Measurements from ENCODE around the gene TNFRSF8. TPM values are rescaled to one million over a fixed set of nuclear protein-coding genes. Genes with fewer than 3 reads are reported as not detected.

Gene TNFRSF8
- total RNA-seq, 1 experiment from 2014 or later, result not detected

GRCh38 chr1:12057382-12057781 is 5.7 kb upstream of the TNFRSF8 start:
- Histone ChIP-seq H3K27ac (ENCODE audit: low read depth, low read length, poor library complexity, severe bottlenecking) (no peak overlapping the region), H3K9me3 (ENCODE audit: low read depth, low read length, poor library complexity, severe bottlenecking) (no peaks in the 10 kb centered on the region), H3K4me3 (ENCODE audit: low read depth, low read length, poor library complexity, severe bottlenecking) (no peak overlapping the region), H3K36me3 (ENCODE audit: insufficient read depth, low read length, poor library complexity, severe bottlenecking) (no peaks in the 10 kb centered on the region), H3K27me3 (replicated peaks; ENCODE audit: insufficient read depth, low read depth, low read length, poor library complexity) (peaks cover 20% of the 10 kb centered on the region), H3K4me1 (ENCODE audit: insufficient read depth, low read length, poor library complexity, severe bottlenecking) (no peaks in the 10 kb centered on the region)
- BruUV-seq (replicated peaks), result no TSS peak
- ChIA-PET POLR2A (ENCODE audit: low non-redundant PET) (no interaction called here), CTCF (no interaction called here)
- DNase-seq (ENCODE audit: low spot score), result no peak
- intact Hi-C loops (cut with micrococcal nuclease; ENCODE audit: unreplicated experiment), result no loop called here
- TF ChIP-seq, protein P1, sequence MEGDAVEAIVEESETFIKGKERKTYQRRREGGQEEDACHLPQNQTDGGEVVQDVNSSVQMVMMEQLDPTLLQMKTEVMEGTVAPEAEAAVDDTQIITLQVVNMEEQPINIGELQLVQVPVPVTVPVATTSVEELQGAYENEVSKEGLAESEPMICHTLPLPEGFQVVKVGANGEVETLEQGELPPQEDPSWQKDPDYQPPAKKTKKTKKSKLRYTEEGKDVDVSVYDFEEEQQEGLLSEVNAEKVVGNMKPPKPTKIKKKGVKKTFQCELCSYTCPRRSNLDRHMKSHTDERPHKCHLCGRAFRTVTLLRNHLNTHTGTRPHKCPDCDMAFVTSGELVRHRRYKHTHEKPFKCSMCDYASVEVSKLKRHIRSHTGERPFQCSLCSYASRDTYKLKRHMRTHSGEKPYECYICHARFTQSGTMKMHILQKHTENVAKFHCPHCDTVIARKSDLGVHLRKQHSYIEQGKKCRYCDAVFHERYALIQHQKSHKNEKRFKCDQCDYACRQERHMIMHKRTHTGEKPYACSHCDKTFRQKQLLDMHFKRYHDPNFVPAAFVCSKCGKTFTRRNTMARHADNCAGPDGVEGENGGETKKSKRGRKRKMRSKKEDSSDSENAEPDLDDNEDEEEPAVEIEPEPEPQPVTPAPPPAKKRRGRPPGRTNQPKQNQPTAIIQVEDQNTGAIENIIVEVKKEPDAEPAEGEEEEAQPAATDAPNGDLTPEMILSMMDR (conservative IDR thresholded peaks at IDR 0.05; ENCODE audit: low read depth, low read length), result no peak
- TF ChIP-seq EZH2 (IDR thresholded peaks at IDR 0.05; ENCODE audit: borderline replicate concordance, low read depth, low read length, poor library complexity, severe bottlenecking), result no peak

DNA sequence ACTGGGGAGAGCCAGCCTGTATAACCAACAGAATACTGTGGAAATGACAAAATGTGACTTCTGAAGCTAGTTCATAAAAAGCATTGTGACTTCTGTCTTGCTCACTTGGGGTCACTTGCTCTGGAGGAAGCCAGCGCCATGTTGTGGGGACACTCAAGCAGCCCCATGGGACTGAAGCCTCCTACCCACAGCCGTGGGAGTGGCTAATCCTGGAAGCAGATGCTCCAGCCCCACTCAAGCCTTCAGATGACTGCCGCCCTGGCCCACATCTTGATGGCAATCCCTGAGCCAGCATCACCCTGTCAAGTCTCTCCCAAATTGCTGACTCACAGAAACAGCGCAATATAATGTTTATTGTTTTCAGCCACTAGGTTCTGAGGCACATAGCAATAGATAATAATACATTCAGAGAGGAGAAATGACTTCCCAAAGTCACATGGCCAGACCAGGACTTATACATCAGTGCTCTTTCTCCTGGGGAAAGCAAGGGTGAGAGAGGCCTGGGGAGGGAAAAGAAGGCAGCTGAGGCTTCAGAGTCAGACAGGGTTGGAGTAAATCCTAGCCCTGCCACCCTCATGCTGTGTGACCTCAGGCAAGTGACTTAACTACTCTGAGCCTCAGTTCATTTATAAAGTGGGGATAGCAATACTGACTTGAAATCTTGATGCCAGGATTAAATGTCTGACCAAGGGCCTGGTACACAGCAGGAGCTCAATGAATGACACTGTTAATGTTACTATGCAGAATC is 5.0 kb upstream of the TNFRSF8 start:
- no TSS peak for BruUV-seq (replicated peaks)
- Histone ChIP-seq H3K27ac (ENCODE audit: low read depth, low read length, poor library complexity, severe bottlenecking) (no peak overlapping the region), H3K27me3 (replicated peaks; ENCODE audit: insufficient read depth, low read depth, low read length, poor library complexity) (peaks cover 26% of the 10 kb centered on the region), H3K4me1 (ENCODE audit: insufficient read depth, low read length, poor library complexity, severe bottlenecking) (no peaks in the 10 kb centered on the region), H3K4me3 (ENCODE audit: low read depth, low read length, poor library complexity, severe bottlenecking) (no peak overlapping the region), H3K36me3 (ENCODE audit: insufficient read depth, low read length, poor library complexity, severe bottlenecking) (no peaks in the 10 kb centered on the region), H3K9me3 (ENCODE audit: low read depth, low read length, poor library complexity, severe bottlenecking) (no peaks in the 10 kb centered on the region)
- intact Hi-C loops (cut with micrococcal nuclease; ENCODE audit: unreplicated experiment), result no loop called here
- ChIA-PET CTCF (no interaction called here), POLR2A (ENCODE audit: low non-redundant PET) (no interaction called here)
- DNase-seq (ENCODE audit: low spot score), result no peak
- TF ChIP-seq, protein P1 (conservative IDR thresholded peaks at IDR 0.05; ENCODE audit: low read depth, low read length), result no peak
- TF ChIP-seq EZH2 (IDR thresholded peaks at IDR 0.05; ENCODE audit: borderline replicate concordance, low read depth, low read length, poor library complexity, severe bottlenecking), result no peak

GRCh38 chr1:12059226-12059625 is 3.9 kb upstream of the TNFRSF8 start:
- Histone ChIP-seq H3K27me3 (replicated peaks; ENCODE audit: insufficient read depth, low read depth, low read length, poor library complexity) (peaks cover 37% of the 10 kb centered on the region), H3K4me1 (ENCODE audit: insufficient read depth, low read length, poor library complexity, severe bottlenecking) (no peaks in the 10 kb centered on the region), H3K4me3 (ENCODE audit: low read depth, low read length, poor library complexity, severe bottlenecking) (no peak overlapping the region), H3K27ac (ENCODE audit: low read depth, low read length, poor library complexity, severe bottlenecking) (no peak overlapping the region), H3K36me3 (ENCODE audit: insufficient read depth, low read length, poor library complexity, severe bottlenecking) (no peaks in the 10 kb centered on the region), H3K9me3 (ENCODE audit: low read depth, low read length, poor library complexity, severe bottlenecking) (no peaks in the 10 kb centered on the region)
- no peak for DNase-seq (ENCODE audit: low spot score)
- ChIA-PET POLR2A (ENCODE audit: low non-redundant PET) (no interaction called here), CTCF (interaction anchor here (0.6 kb wide), 1 partner anchor 76 kb away, joined by 4 read pairs; no protein-coding TSS in a partner anchor)
- intact Hi-C loops (cut with micrococcal nuclease; ENCODE audit: unreplicated experiment), result no loop called here
- TF ChIP-seq, protein P1 (conservative IDR thresholded peaks at IDR 0.05; ENCODE audit: low read depth, low read length), result no peak
- TF ChIP-seq EZH2 (IDR thresholded peaks at IDR 0.05; ENCODE audit: borderline replicate concordance, low read depth, low read length, poor library complexity, severe bottlenecking), result no peak
- BruUV-seq (replicated peaks), result no TSS peak
